HG02759 (cell line): ENCODE measurements around the gene OR7D4.
"Not testable (repeated sequence)": the region's sequence is repeated elsewhere in the genome, so short reads cannot be mapped to it uniquely, and the experiment has no call there.

ENCODE experiments used
- ATAC-seq: cut with Tn5 transposase; IDR thresholded peaks from one replicate; pipeline ENCODE4 v1.9.1; 2021; ENCODE audit warnings: mild to moderate bottlenecking, moderate library complexity; ENCODE audit not compliant: unreplicated experiment

OR7D4 gene

DNA sequence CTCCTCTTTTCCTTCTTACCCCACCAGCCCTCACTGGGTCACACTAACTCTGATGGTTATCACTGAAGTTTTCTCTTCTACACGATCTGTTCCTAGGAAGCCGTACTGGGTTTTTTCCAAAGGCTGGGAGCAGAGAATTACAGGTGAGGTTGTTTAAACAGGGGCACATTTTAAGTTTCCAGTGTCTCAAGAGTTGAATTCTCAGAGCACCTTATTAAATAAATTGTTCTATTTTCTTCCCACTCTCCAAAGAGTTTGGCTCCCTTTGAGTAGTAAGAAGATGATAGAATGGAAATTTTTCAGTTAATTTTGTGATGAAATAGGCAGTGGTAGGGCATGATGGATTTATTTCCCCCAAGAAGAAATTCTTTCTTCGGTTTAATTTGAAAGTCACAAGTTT lies at the start of gene OR7D4:
TSS of gene OR7D4 (minus strand) at position 101 of the 400 bp plus-strand sequence. CDS start 4,752 bp downstream, outside the sequence.
- no peak for ATAC-seq

DNA sequence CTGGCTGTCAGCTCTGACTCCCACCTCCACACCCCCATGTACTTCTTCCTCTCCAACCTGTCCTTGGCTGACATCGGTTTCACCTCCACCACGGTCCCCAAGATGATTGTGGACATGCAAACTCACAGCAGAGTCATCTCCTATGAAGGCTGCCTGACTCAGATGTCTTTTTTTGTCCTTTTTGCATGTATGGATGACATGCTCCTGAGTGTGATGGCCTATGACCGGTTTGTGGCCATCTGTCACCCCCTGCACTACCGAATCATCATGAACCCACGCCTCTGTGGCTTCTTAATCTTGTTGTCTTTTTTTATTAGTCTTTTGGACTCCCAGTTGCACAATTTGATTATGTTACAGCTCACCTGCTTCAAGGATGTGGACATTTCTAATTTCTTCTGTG lies 31.8 kb upstream of the OR7D4 start:
- ATAC-seq = no peak

DNA sequence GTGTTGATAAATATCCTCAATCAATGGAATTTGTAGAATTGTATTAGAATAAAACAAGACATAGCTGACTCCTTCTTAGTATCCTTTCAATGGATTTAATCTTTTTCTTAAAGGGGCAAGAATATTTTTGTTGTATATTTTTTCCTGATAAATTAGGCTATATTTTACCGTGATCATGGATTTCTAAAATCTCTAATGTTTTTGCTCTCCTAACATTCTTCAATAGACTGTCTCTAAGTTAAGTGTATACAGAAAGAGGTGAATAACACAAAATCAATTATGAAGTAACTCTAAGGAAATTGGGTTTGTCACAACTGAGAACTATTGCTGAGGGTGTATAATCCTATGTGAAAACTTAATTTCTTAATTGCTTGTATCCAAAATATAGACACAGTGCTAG lies 31.2 kb upstream of the OR7D4 start, which contains the start of gene OR7E24:
TSS of gene OR7E24 (plus strand) at position 301 of the 400 bp plus-strand sequence. CDS start 114 bp downstream, outside the sequence.
- no peak for ATAC-seq

DNA sequence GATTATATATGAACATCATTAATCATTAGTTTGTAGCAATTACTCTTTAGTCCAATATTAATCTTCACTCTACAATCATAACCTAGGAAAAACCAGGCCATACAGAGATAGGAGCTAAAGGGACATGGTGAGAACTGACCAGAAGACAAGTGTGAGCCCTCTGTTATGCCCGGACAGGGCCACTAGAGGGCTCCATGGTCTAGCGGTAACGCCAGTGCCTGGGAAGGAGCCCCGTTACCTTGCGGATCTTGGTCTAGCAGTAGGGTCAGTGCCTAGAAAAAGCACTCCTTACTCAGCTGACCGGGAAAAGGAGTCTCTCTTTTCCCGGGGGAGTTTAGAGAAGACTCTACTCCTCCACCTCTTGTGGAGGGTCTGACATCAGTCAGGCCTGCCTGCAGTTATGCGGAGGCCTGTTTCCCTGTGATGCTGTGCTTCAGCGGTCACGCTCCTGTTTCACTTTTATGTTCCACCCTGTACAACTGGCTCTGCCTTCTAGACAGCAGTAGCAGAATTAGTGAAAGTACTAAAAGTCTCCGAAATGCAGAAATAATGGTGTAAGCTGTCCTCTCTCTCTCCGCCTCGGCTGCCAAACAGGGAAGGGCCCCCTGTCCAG lies 13.8 kb downstream of the OR7D4 start:
- no peak for ATAC-seq

DNA sequence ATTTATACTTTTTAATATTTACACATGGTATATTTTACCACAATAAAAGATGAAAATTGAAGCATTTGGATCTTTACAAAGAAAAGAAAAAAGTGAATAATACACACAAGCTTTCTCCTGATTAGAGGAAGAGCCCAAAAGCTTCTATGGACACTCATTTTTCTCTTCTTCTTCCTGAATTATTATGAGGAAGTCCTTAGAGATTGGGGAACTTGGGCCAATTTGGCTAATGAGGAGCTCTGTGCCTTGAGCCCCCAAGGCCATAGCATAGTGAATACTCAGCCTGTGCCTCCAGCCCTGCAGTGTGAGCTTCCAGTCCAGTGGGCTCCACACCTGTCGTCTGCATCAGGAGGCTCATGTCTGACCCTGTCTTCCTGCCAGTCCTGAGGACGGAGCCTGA lies 21.3 kb downstream of the OR7D4 start:
- ATAC-seq = not testable (repeated sequence)

DNA sequence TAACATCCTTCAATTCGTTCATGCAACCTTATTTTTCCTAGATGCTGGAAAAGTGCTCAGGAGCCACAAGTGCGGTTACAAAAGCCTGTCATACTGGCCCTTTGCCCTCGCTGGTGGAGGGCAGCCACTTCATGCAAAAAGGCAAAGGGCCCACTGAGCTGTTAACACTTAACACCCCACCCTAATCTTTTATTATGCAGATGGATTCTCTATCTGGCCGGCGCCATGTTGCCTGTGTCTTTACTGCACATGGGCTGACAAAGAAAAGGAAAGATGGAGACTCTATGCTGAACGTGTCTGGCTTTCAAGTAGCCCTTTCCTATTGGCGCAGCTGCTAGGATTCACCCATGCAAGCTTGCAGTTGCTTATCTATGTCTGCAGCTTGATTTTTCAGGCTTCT lies 29.9 kb downstream of the OR7D4 start:
- no peak for ATAC-seq

DNA sequence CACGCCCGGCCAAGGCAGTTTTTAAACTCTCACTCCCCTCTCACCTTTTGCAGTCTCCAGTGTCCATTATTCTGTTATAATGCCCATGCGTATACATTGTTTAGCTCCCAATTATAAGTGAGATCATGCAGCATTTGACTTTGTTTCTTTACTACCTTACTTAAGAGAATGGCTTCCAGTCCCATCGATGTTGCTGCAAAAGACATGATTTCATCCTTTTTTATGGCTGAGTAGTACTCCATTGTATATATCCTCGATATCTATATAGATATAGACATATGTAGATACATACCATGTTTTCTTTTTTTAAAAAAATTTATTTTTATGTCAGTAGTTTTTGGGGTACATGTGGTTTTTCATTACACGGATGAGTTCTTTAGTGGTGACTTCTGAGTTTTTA lies 32.2 kb downstream of the OR7D4 start:
- ATAC-seq = no peak

DNA sequence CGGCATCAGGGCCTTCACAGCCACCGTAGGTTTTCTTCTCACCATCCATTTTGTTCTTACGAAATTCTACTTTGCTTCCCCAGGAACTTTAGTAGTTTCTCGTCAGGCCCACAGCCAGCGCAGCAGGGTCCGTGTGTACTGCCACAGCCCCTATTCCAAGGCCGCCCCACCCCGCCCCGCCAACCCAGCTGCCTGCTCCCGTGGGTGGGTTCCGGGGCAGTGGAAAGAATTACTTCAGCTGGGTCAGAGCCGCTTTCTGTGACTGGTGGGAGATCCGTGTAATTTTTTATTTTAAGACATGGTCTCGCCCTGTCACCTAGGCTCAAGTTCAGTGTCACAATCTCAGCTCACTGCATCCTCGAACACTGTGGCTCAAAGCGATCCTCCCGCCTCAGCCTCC lies 36.4 kb downstream of the OR7D4 start:
- ATAC-seq = no peak

DNA sequence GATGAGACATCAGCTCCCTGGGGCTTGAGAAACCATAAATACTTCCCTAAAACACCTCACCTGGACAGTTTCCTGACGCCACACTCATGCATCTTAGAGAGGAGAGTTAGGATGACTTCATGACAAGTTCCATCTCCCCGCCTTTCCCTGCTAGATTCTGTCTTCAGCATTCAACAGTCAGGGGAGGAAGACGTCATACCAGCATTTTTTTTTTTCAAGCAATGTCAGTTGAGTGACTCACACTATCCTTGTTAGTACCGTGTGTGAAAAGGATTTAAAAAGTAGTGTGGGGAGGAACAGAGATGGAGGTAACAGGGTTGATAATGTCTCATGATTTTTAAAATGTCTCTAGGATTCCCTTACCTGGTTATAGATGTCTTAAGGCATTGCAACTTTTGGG lies 40.5 kb downstream of the OR7D4 start, which contains the start of gene OR7D2:
TSS of gene OR7D2 (plus strand) at position 79 of the 400 bp plus-strand sequence. CDS start 6,803 bp downstream, outside the sequence.
- ATAC-seq = no peak

DNA sequence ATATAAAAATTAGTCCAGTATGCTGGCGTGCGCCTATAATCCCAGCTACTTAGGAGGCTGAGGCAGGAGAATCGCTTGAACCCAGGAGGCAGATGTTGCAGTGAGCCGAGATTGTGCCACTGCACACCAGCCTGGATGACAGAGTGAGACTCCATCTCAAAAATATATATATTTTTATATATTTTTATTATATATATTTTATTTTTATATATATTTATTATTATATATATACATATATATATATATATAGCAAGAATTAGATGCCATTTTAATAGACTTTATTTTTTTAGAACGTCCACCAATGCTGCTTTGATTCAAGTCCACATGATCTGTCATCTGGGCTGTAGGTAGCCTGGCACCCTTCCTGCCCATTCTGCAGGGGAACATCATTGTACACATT lies 44.1 kb downstream of the OR7D4 start:
- ATAC-seq = no peak

DNA sequence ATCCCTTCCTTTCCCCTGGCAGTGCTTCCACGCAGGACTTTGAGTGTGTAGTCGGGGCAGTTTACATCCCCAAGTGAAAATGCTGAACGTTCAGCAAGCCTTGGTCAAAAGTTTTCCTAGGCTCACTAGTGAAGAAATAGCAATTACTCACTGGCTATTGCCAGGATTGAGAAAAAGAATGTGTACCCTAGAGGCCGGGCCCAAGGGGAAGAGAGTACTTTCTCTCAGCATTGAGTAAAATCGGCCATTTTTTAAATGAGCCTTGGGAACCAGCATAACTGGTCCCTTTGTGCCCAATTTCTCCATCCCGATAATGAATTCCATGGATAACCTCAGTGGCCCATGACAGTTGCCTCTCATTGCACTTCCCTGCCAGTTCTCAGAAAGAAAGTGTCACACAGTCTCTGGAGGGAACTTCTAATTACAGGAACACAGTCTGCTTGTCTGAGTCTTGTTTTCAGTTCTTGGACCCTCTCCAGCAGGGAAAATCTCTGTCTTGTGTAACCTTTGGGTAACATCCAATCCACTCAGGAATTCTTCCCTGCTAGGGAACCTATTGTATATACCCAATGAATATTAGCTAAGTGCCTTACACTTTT lies 47.9 kb downstream of the OR7D4 start:
- no peak for ATAC-seq

DNA sequence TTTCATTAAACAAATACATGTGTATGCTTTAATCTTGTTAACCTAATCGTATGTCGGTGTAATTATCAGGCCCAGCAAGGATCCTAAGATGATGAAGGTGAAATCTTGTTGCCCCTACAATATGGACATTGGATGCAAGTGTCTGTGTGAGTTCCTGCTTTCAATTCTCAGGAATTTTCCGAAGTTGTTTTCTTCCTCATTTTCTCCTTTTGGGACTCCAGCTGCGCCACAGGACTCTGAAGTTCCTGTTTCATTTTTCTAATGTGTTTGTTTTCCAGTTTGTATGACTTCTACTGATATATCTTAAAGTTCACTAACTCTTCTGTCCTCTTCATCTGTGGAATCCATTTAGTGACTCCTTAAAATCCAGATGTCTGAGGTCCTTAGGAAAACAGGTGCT lies 52.5 kb downstream of the OR7D4 start:
- ATAC-seq = no peak

DNA sequence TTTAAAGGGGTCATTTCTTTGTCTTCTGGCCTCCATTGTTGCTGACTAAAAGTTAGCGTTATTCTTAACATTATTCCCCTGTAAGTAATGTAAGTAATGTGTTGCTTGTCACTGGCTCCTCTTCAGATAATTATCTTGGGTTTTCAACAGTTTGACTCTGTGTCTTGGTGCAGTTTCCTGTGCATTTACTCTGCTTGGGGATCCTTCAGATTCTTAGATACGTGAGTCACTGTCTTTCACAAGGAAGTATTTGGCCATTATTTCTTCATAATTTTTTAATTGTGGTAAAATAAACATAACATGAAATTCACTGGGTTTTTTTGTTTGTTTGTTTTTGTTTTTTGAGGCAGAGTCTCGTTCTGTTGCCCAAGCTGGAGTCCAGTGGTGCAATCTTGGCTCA lies 54.1 kb downstream of the OR7D4 start:
- no peak for ATAC-seq

DNA sequence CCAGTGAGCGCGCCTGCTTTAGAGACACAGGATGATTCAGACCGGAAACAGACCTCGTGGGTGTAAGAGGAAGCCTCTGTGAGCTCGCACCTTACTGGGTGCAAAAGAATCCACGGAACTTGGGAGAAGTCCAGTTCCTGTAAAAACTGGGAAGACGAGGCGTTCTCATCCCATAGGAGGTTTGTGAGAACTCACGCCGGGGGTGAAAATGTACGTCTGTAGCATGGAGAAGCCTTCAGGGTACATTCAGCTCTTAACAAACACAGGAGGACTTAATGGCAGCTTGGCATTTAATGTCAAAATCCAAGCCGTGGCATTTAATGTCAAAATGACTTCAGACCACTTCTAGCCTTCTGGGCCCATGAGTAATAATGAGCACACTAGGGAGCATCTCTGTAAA lies 58.0 kb downstream of the OR7D4 start:
- no peak for ATAC-seq
